Suprapubic skin (tissue), 4 donors: ENCODE results near the gene TOR1AIP2. TPM values are rescaled to one million over a fixed set of nuclear protein-coding genes. Genes with fewer than 3 reads are reported as not detected.

Source experiments
- DNase-seq, 2 donors: peaks; one replicate each; pipeline ENCODE4 v3.0.0-alpha.2; 2019; ENCODE audit warnings: low spot score in 2 of 2
- H3K27ac ChIP-seq: fragments of 200-600 bp; sonication (generic); one replicate; pipeline ENCODE4 v1.5.1; 2019
- H3K27me3 ChIP-seq: fragments of 200-600 bp; sonication (generic); one replicate; pipeline ENCODE4 v1.5.1; 2019
- H3K36me3 ChIP-seq: fragments of 200-600 bp; sonication (generic); one replicate; pipeline ENCODE4 v1.5.1; 2019
- H3K4me1 ChIP-seq: fragments of 200-600 bp; sonication (generic); one replicate; pipeline ENCODE4 v1.5.1; 2019
- H3K4me3 ChIP-seq: fragments of 200-600 bp; sonication (generic); one replicate; pipeline ENCODE4 v1.5.1; 2019; ENCODE audit warnings: mild to moderate bottlenecking
- H3K9me3 ChIP-seq: fragments of 200-600 bp; sonication (generic); one replicate; pipeline ENCODE4 v1.5.1; 2019
- CTCF ChIP-seq, 2 donors: fragments of 200-600 bp in 1 of 2; fragments of 450-650 bp in 1 of 2; sonication (generic) in 1 of 2; IDR thresholded peaks; one replicate each; pipeline ENCODE4 v1.5.1; 2016 to 2019; ENCODE audit warnings: antibody characterized with exemption in 2 of 2, mild to moderate bottlenecking in 1 of 2, moderate library complexity in 1 of 2
- EP300 ChIP-seq: sonication (generic); formaldehyde crosslinking; IDR thresholded peaks from one replicate; pipeline ENCODE4 v1.6.1; 2017; ENCODE audit warnings: antibody characterized with exemption
- POLR2A ChIP-seq, 2 donors: fragments of 450-650 bp; IDR thresholded peaks; one replicate each; pipeline ENCODE4 v1.6.1; 2017; ENCODE audit warnings: antibody characterized with exemption in 2 of 2, mild to moderate bottlenecking in 2 of 2, moderate library complexity in 2 of 2
- POLR2AphosphoS5 ChIP-seq, 3 donors: sonication (generic); formaldehyde crosslinking; IDR thresholded peaks; one replicate each; pipeline ENCODE4 v1.6.1; 2017; ENCODE audit warnings: antibody characterized with exemption in 3 of 3
- WGBS: methylation state at CpG from one replicate; pipeline ENCODE4 v1.1.5; 2018; 5-methylcytosine and 5-hydroxymethylcytosine counted together
- total RNA-seq, 4 donors: library from RNA; depleted of rRNA; stranded (reverse); fragments of >200 nt; gene quantifications; one replicate each; pipeline ENCODE4 v1.1.0, GENCODE V29; 2016

The TOR1AIP2 gene
- total RNA-seq, 4 donors from 2014 or later = 68.0 to 91.5 (median 78.3) TPM

- Histone ChIP-seq H3K4me1 (no peaks in the 10 kb centered on the region), H3K27ac (no peak overlapping the region), H3K27me3 (peaks cover 2% of the 10 kb centered on the region), H3K4me3 (no peak overlapping the region), H3K36me3 (no peaks in the 10 kb centered on the region), H3K9me3 (no peaks in the 10 kb centered on the region)
- TF ChIP-seq EP300 = no peak
- TF ChIP-seq POLR2AphosphoS5 (IDR thresholded peaks at IDR 0.05) = no peak
- TF ChIP-seq POLR2A (IDR thresholded peaks at IDR 0.05) = no peak
- no peak for TF ChIP-seq CTCF (IDR thresholded peaks at IDR 0.05)
- DNase-seq = no peak
- WGBS = 76% methylated on average over 8 of the region's 8 CpGs
Observed at GRCh38 chr1:179825206-179825605, 52.4 kb downstream of the TOR1AIP2 start.

- Histone ChIP-seq H3K36me3 (no peaks in the 10 kb centered on the region), H3K9me3 (no peaks in the 10 kb centered on the region), H3K4me1 (no peaks in the 10 kb centered on the region), H3K27ac (no peak overlapping the region), H3K4me3 (no peak overlapping the region), H3K27me3 (no peaks in the 10 kb centered on the region)
- peak; percentile 51 to 79 for DNase-seq
- WGBS = 85% methylated on average over 6 of the region's 6 CpGs
- TF ChIP-seq POLR2A (IDR thresholded peaks at IDR 0.05) = no peak
- TF ChIP-seq CTCF (IDR thresholded peaks at IDR 0.05) = no peak
- no peak for TF ChIP-seq POLR2AphosphoS5 (IDR thresholded peaks at IDR 0.05)
- TF ChIP-seq EP300 = no peak
Observed at GRCh38 chr1:179824265-179824664, 53.3 kb downstream of the TOR1AIP2 start.

- no peaks in the 10 kb centered on the region for H3K36me3 ChIP-seq
- TF ChIP-seq EP300 (no peak), POLR2A (IDR thresholded peaks at IDR 0.05) (no peak), CTCF (IDR thresholded peaks at IDR 0.05) (no peak), POLR2AphosphoS5 (IDR thresholded peaks at IDR 0.05) (no peak)
- H3K9me3 ChIP-seq = no peaks in the 10 kb centered on the region
- H3K4me3 ChIP-seq = no peak overlapping the region
- no peaks in the 10 kb centered on the region for H3K4me1 ChIP-seq
- peak in 1 of 2 donors; percentile 28 for DNase-seq
- H3K27ac ChIP-seq = no peak overlapping the region
- WGBS = 96% methylated on average over 4 of the region's 4 CpGs
- no peaks in the 10 kb centered on the region for H3K27me3 ChIP-seq
Observed at GRCh38 chr1:179823693-179824092, 53.9 kb downstream of the TOR1AIP2 start.

DNA sequence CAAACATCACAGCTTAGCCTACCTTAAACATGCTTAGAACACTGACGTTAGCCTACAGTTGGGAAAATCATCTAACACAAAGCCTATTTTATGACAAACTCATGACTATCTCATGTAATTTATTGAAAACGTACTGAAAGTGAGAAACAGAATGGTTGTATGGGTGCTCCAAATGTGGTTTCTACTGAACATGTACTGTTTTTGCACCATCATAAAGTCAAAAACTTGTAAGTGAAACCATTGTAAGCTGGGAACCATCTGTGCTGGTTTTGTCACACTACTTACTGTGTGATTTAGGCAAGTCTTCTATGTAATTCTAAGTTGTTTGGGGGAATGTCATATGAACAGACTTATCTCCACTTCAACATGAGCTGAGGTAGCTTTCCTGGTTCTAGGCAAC is 55.5 kb downstream of the TOR1AIP2 start:
- H3K27me3 ChIP-seq = no peaks in the 10 kb centered on the region
- H3K27ac ChIP-seq = no peak overlapping the region
- WGBS = 78% methylated on average over 2 of the region's 2 CpGs
- H3K4me1 ChIP-seq = no peaks in the 10 kb centered on the region
- DNase-seq = no peak
- H3K4me3 ChIP-seq = no peak overlapping the region
- no peaks in the 10 kb centered on the region for H3K9me3 ChIP-seq
- TF ChIP-seq EP300 = no peak
- no peak for TF ChIP-seq POLR2A (IDR thresholded peaks at IDR 0.05)
- no peak for TF ChIP-seq CTCF (IDR thresholded peaks at IDR 0.05)
- TF ChIP-seq POLR2AphosphoS5 (IDR thresholded peaks at IDR 0.05) = no peak
- no peaks in the 10 kb centered on the region for H3K36me3 ChIP-seq

DNA sequence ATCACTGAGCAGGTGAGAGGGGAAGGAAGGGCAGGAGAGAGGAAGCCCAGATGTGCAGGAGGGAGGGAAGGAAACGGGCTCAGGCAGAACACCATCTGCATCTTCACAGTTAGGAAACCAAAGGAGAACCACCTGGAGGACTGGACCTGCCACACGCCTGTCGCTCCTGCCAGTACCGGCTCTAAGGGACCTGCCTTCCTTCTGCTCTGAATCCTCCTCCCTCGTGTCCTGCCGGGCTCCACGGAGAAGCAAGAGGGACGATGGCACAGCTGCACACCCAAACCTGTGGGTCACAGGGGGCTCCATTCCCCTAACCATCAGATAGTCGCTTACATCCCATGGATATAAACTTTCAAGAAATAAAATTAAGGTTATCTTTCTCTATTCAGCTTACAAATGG is 56.1 kb downstream of the TOR1AIP2 start:
- no peaks in the 10 kb centered on the region for H3K27me3 ChIP-seq
- H3K36me3 ChIP-seq = no peaks in the 10 kb centered on the region
- peak; percentile 35 to 38 for DNase-seq
- no peak overlapping the region for H3K4me3 ChIP-seq
- TF ChIP-seq POLR2A (IDR thresholded peaks at IDR 0.05) (no peak), POLR2AphosphoS5 (IDR thresholded peaks at IDR 0.05) (no peak), EP300 (no peak), CTCF (IDR thresholded peaks at IDR 0.05) (no peak)
- WGBS = 87% methylated on average over 9 of the region's 9 CpGs
- no peaks in the 10 kb centered on the region for H3K4me1 ChIP-seq
- H3K27ac ChIP-seq = no peak overlapping the region
- no peaks in the 10 kb centered on the region for H3K9me3 ChIP-seq
